Parietal lobe (tissue), 2 donors: ENCODE data around the gene ZRANB3. TPM values are rescaled to one million over a fixed set of nuclear protein-coding genes. Genes with fewer than 3 reads are reported as not detected.
A peak's percentile ranks its signal among the peaks of the same experiment; 100 is the strongest.

ENCODE experiments used
- small RNA-seq: library from RNA; depleted of rRNA; stranded (forward); fragments of <200 nt; gene quantifications from one replicate; pipeline ENCODE3, GENCODE V24; 2014; ENCODE audit warnings: low replicate concordance
- total RNA-seq: library from RNA; depleted of rRNA; stranded (reverse); fragments of >200 nt; gene quantifications from one replicate; pipeline ENCODE4 v1.2.3, GENCODE V29; 2014

The ZRANB3 gene
- total RNA-seq = 19.1 TPM

GRCh38 chr2:135530313-135531230 is at the start of gene ZRANB3:
Gene ZRANB3, minus strand, starts transcription at chr2:135531218.

GRCh38 chr2:135531231-135532197 is 496 bp upstream of the ZRANB3 start, which contains the start of gene R3HDM1:
Gene R3HDM1, plus strand, starts transcription at chr2:135531484. Its CDS starts 73,362 bp downstream, at chr2:135604846.

Small RNA genes lying within 50 kb of the gene (small RNA-seq; reads per million reads assigned to genes)
- 0.31 reads per million, percentile 10 among the genes with 10 or more reads in this experiment for gene SNORA40B

Other genes starting within 250 kb of the ZRANB3 start
- 234 TPM for gene R3HDM1, start 266 bp upstream of the ZRANB3 start, total RNA-seq
- gene UBXN4, start 210.6 kb upstream of the ZRANB3 start, total RNA-seq = 88.3 TPM